Keratinocyte (primary cell): Measurements from ENCODE around the gene DCXR. TPM values are rescaled to one million over a fixed set of nuclear protein-coding genes. Genes with fewer than 3 reads are reported as not detected.

ENCODE experiments used
- DNase-seq: peaks from one replicate; pipeline ENCODE4 v3.0.0-alpha.2; 2011; ENCODE audit warnings: low read depth, missing footprints, low spot score
- FAIRE-seq: peaks from 2 replicates; lab custom pipeline; 2011; peaks lifted over from hg19 to GRCh38; lab: Jason Lieb, UNC
- H2AFZ ChIP-seq: 2 replicates; pipeline ENCODE4 v1.6.0; 2012; ENCODE audit warnings: low read length, control low read depth, inconsistent platforms; ENCODE audit not compliant: control insufficient read depth
- H3K27ac ChIP-seq: 2 replicates; pipeline ENCODE4 v1.5.1; 2011; ENCODE audit warnings: low read length; ENCODE audit not compliant: control insufficient read depth, insufficient read depth
- H3K27me3 ChIP-seq: 3 replicates; pipeline ENCODE4 v1.6.0; 2011; ENCODE audit warnings: low read length; ENCODE audit not compliant: control insufficient read depth, insufficient read depth; ENCODE audit errors: extremely low read depth
- H3K36me3 ChIP-seq, 2 experiments: 2 replicates in 1 of 2; 3 replicates in 1 of 2; pipeline ENCODE4 v1.5.1; 2011; ENCODE audit warnings: low read length in 2 of 2, mild to moderate bottlenecking in 1 of 2; ENCODE audit not compliant: control insufficient read depth in 2 of 2, insufficient read depth in 2 of 2; ENCODE audit errors: extremely low read depth in 1 of 2
- H3K4me1 ChIP-seq: 3 replicates; pipeline ENCODE4 v1.5.1; 2011; ENCODE audit warnings: low read length; ENCODE audit not compliant: control insufficient read depth, insufficient read depth; ENCODE audit errors: extremely low read depth
- H3K4me2 ChIP-seq: 3 replicates; pipeline ENCODE4 v1.6.0; 2011; ENCODE audit warnings: low read depth, low read length; ENCODE audit not compliant: control insufficient read depth, insufficient read depth; ENCODE audit errors: extremely low read depth
- H3K4me3 ChIP-seq, 3 experiments: fragments of 200-600 bp in 1 of 3; sonication (generic) in 1 of 3; 2 replicates in 2 of 3; 3 replicates in 1 of 3; pipeline ENCODE4 v1.5.1; 2011 to 2016; ENCODE audit warnings: low read length in 3 of 3, mild to moderate bottlenecking in 3 of 3, control low read depth in 2 of 3, inconsistent platforms in 1 of 3, low read depth in 1 of 3, mixed read lengths in 1 of 3, mixed run types in 1 of 3, moderate library complexity in 1 of 3; ENCODE audit not compliant: control insufficient read depth in 2 of 3, insufficient read depth in 2 of 3; ENCODE audit errors: extremely low read depth in 1 of 3
- H3K79me2 ChIP-seq: 2 replicates; pipeline ENCODE4 v1.6.0; 2012; ENCODE audit warnings: low read length; ENCODE audit not compliant: control insufficient read depth, insufficient read depth
- H3K9ac ChIP-seq: 3 replicates; pipeline ENCODE4 v1.6.0; 2011; ENCODE audit warnings: low read length; ENCODE audit not compliant: control insufficient read depth, insufficient read depth; ENCODE audit errors: extremely low read depth
- H3K9me1 ChIP-seq: 3 replicates; pipeline ENCODE4 v1.6.0; 2011; ENCODE audit warnings: low read length; ENCODE audit not compliant: control insufficient read depth, insufficient read depth; ENCODE audit errors: extremely low read depth
- H3K9me3 ChIP-seq: 2 replicates; pipeline ENCODE4 v1.5.1; 2012; ENCODE audit warnings: low read depth, low read length; ENCODE audit not compliant: control insufficient read depth
- H4K20me1 ChIP-seq: 3 replicates; pipeline ENCODE4 v1.6.0; 2011; ENCODE audit warnings: low read length; ENCODE audit not compliant: control insufficient read depth, insufficient read depth; ENCODE audit errors: extremely low read depth
- EZH2 ChIP-seq: IDR thresholded peaks from one replicate; pipeline ENCODE4 v1.6.1; 2012; ENCODE audit warnings: inconsistent platforms, mild to moderate bottlenecking, low read length, moderate library complexity
- dilution Hi-C: fragments of 300-500 bp; cut with MboI; formaldehyde crosslinking; loops from one replicate; pipeline ENCODE4 v1.7.0; 2020; ENCODE audit warnings: low sequenced_read_pairs; ENCODE audit not compliant: extremely low pct_ligation_motif_present
- polyA plus RNA-seq, 5 experiments: library from polyadenylated mRNA; depleted of rRNA in 3 of 5; stranded (reverse) in 3 of 5; stranded (forward) in 1 of 5; unstranded in 1 of 5; fragments of >200 nt; gene quantifications; 1 replicate in 1 of 5; 2 replicates in 3 of 5; 3 replicates in 1 of 5; pipeline versions ENCODE4 v1.2.1 to v1.2.3, GENCODE V29; 2011 to 2012; ENCODE audit warnings: missing spikeins in 2 of 5, low read depth in 1 of 5, low replicate concordance in 1 of 5
- TF ChIP-seq, protein P1 (sequence below), 3 experiments: IDR thresholded peaks in 1 of 3; conservative IDR thresholded peaks in 1 of 3; optimal IDR thresholded peaks in 1 of 3; 2 replicates in 2 of 3; 3 replicates in 1 of 3; pipeline versions ENCODE3 to v1.5.1; 2011; ENCODE audit warnings: low read length in 3 of 3, mild to moderate bottlenecking in 3 of 3, moderate library complexity in 2 of 3, control low read depth in 1 of 3, inconsistent platforms in 1 of 3; ENCODE audit not compliant: insufficient read depth in 2 of 3; ENCODE audit errors: extremely low read depth in 1 of 3

The DCXR gene
- polyA plus RNA-seq, 1 donor (not counting 4 experiments of a cell fraction or from before 2014, with no cell fraction given) = 45.4 TPM

GRCh38 chr17:82005701-82006348, 31.7 kb downstream of the DCXR start:
- peaks cover 2% of the 10 kb centered on the region for H3K9me1 ChIP-seq
- DNase-seq = no peak
- TF ChIP-seq, protein P1, sequence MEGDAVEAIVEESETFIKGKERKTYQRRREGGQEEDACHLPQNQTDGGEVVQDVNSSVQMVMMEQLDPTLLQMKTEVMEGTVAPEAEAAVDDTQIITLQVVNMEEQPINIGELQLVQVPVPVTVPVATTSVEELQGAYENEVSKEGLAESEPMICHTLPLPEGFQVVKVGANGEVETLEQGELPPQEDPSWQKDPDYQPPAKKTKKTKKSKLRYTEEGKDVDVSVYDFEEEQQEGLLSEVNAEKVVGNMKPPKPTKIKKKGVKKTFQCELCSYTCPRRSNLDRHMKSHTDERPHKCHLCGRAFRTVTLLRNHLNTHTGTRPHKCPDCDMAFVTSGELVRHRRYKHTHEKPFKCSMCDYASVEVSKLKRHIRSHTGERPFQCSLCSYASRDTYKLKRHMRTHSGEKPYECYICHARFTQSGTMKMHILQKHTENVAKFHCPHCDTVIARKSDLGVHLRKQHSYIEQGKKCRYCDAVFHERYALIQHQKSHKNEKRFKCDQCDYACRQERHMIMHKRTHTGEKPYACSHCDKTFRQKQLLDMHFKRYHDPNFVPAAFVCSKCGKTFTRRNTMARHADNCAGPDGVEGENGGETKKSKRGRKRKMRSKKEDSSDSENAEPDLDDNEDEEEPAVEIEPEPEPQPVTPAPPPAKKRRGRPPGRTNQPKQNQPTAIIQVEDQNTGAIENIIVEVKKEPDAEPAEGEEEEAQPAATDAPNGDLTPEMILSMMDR (optimal IDR thresholded peaks at IDR 0.05 in 1 of 3, IDR thresholded peaks at IDR 0.05 in 1 of 3, conservative IDR thresholded peaks at IDR 0.05 in 1 of 3; ENCODE audit: extremely low read depth in 1 of 3, insufficient read depth in 2 of 3, low read length in 3 of 3) = no peak
- TF ChIP-seq EZH2 = no peak
- H3K4me1 ChIP-seq = peaks cover 32% of the 10 kb centered on the region
- no peaks in the 10 kb centered on the region for H4K20me1 ChIP-seq
- H3K79me2 ChIP-seq = no peaks in the 10 kb centered on the region
- no peaks in the 10 kb centered on the region for H3K27me3 ChIP-seq
- dilution Hi-C loops = no loop called here
- H3K4me2 ChIP-seq = peak overlapping the region; percentile 49
- no peak for FAIRE-seq
- H3K9me3 ChIP-seq = no peaks in the 10 kb centered on the region
- H2AFZ ChIP-seq = no peak overlapping the region
- no peak overlapping the region for H3K9ac ChIP-seq
- H3K27ac ChIP-seq = no peak overlapping the region
- no peak overlapping the region for H3K4me3 ChIP-seq
- no peaks in the 10 kb centered on the region for H3K36me3 ChIP-seq

GRCh38 chr17:82004517-82005455, 32.7 kb downstream of the DCXR start:
- Histone ChIP-seq H3K4me1 (peaks cover 32% of the 10 kb centered on the region), H3K9ac (no peak overlapping the region), H3K36me3 (no peaks in the 10 kb centered on the region), H4K20me1 (no peaks in the 10 kb centered on the region), H3K79me2 (no peaks in the 10 kb centered on the region), H3K27me3 (no peaks in the 10 kb centered on the region), H3K4me3 (no peak overlapping the region), H2AFZ (no peak overlapping the region), H3K9me3 (no peaks in the 10 kb centered on the region), H3K4me2 (no peak overlapping the region), H3K9me1 (peaks cover 2% of the 10 kb centered on the region), H3K27ac (no peak overlapping the region)
- dilution Hi-C loops = no loop called here
- TF ChIP-seq, protein P1 (optimal IDR thresholded peaks at IDR 0.05 in 1 of 3, IDR thresholded peaks at IDR 0.05 in 1 of 3, conservative IDR thresholded peaks at IDR 0.05 in 1 of 3; ENCODE audit: extremely low read depth in 1 of 3, insufficient read depth in 2 of 3, low read length in 3 of 3) = no peak
- TF ChIP-seq EZH2 = no peak
- DNase-seq = no peak
- FAIRE-seq = no peak
